NCI-H2029 treated with DMSO at 0.1 percent for 48 hours (cell line): ENCODE measurements around the gene GRB14.
"Not testable (repeated sequence)": the region's sequence is repeated elsewhere in the genome, so short reads cannot be mapped to it uniquely, and the experiment has no call there.

Experiments used
- DNase-seq: peaks from one replicate; lab custom pipeline; 2025; lab: John Stamatoyannopoulos, UW

The GRB14 gene

GRCh38 chr2:164495491-164496223 is 125.6 kb downstream of the GRB14 start:
- DNase-seq, result no peak

- no peak for DNase-seq
Observed at GRCh38 chr2:164485541-164485940, 135.7 kb downstream of the GRB14 start.

GRCh38 chr2:164479460-164479859 is 141.8 kb downstream of the GRB14 start:
- no peak for DNase-seq

- no peak for DNase-seq
Observed at GRCh38 chr2:164478205-164478604, 143.1 kb downstream of the GRB14 start.

GRCh38 chr2:164474873-164475272 is 146.4 kb downstream of the GRB14 start:
- no peak for DNase-seq

GRCh38 chr2:164473021-164473420 is 148.3 kb downstream of the GRB14 start:
- DNase-seq, result no peak

GRCh38 chr2:164465047-164465446 is 156.2 kb downstream of the GRB14 start:
- not testable (repeated sequence) for DNase-seq

- DNase-seq, result no peak
Observed at GRCh38 chr2:164464376-164464775, 156.9 kb downstream of the GRB14 start.

GRCh38 chr2:164458792-164459191 is 162.5 kb downstream of the GRB14 start:
- no peak for DNase-seq

GRCh38 chr2:164457271-164457670 is 164.0 kb downstream of the GRB14 start:
- DNase-seq, result no peak

- DNase-seq, result peak; percentile 57
Observed at GRCh38 chr2:164456619-164457018, 164.7 kb downstream of the GRB14 start.

- no peak for DNase-seq
Observed at GRCh38 chr2:164453656-164454305, 167.5 kb downstream of the GRB14 start.

GRCh38 chr2:164450278-164450677 is 171.0 kb downstream of the GRB14 start:
- no peak for DNase-seq

- no peak for DNase-seq
Observed at GRCh38 chr2:164449706-164450105, 171.6 kb downstream of the GRB14 start.

- no peak for DNase-seq
Observed at GRCh38 chr2:164447660-164448059, 173.6 kb downstream of the GRB14 start.
